Measurements from ENCODE around the gene SLC16A3. TPM values are rescaled to one million over a fixed set of nuclear protein-coding genes. Genes with fewer than 3 reads are reported as not detected.

SLC16A3 gene
- total and polyA plus RNA-seq, 12 donors: 2.7 to 58.6 (median 32.7) TPM

GRCh38 chr17:82275326-82275725 lies 46.5 kb downstream of the SLC16A3 start:
- no peak overlapping the region for H3K27ac ChIP-seq
- peaks cover 21 to 34% of the 10 kb centered on the region in 2 donors for H3K4me1 ChIP-seq (replicated peaks in 1 of 2)
- TF ChIP-seq POLR2A (IDR thresholded peaks at IDR 0.05): no peak
- TF ChIP-seq CTCF (IDR thresholded peaks at IDR 0.05): no peak
- no peaks in the 10 kb centered on the region for H3K27me3 ChIP-seq
- H3K9me3 ChIP-seq (replicated peaks in 1 of 3): no peaks in the 10 kb centered on the region
- peaks cover 0 to 18% of the 10 kb centered on the region in 2 donors for H3K36me3 ChIP-seq (replicated peaks in 1 of 2)
- DNase-seq: no peak
- intact Hi-C loops (cut with DNase I): no loop called here
- 95 to 97% (median 96%) methylated on average over 14 of the region's 14 CpGs for WGBS, 4 donors
- H3K4me3 ChIP-seq: no peak overlapping the region

- intact Hi-C loops (cut with DNase I): no loop called here
- Histone ChIP-seq H3K4me1 (replicated peaks in 1 of 2) (peaks cover 11 to 21% of the 10 kb centered on the region in 2 donors), H3K27ac (no peak overlapping the region), H3K4me3 (no peak overlapping the region), H3K9me3 (replicated peaks in 1 of 3) (no peaks in the 10 kb centered on the region), H3K36me3 (replicated peaks in 1 of 2) (peaks cover 0 to 2% of the 10 kb centered on the region in 2 donors), H3K27me3 (no peaks in the 10 kb centered on the region)
- no peak for TF ChIP-seq CTCF (IDR thresholded peaks at IDR 0.05)
- TF ChIP-seq POLR2A (IDR thresholded peaks at IDR 0.05): no peak
- no peak for DNase-seq
- whole genome bisulfite sequencing, 4 donors: 91 to 98% (median 93%) methylated on average over 5 of the region's 5 CpGs
These were observed 48.1 kb downstream of the SLC16A3 start for GRCh38 chr17:82276938-82277337.

- H3K4me3 ChIP-seq: no peak overlapping the region
- WGBS, 4 donors: 81 to 94% (median 90%) methylated on average over 12 of the region's 12 CpGs
These were observed 49.0 kb downstream of the SLC16A3 start for GRCh38 chr17:82277851-82278250.

GRCh38 chr17:82278308-82278707 lies 49.5 kb downstream of the SLC16A3 start:
- TF ChIP-seq POLR2A (IDR thresholded peaks at IDR 0.05) (no peak), CTCF (IDR thresholded peaks at IDR 0.05) (no peak)
- Histone ChIP-seq H3K4me1 (replicated peaks in 1 of 2) (peaks cover 5 to 23% of the 10 kb centered on the region in 2 donors), H3K36me3 (replicated peaks in 1 of 2) (no peaks in the 10 kb centered on the region), H3K9me3 (replicated peaks in 1 of 3) (no peaks in the 10 kb centered on the region), H3K27ac (no peak overlapping the region), H3K27me3 (no peaks in the 10 kb centered on the region), H3K4me3 (no peak overlapping the region)
- DNase-seq: no peak
- 86 to 91% (median 89%) methylated on average over 9 of the region's 9 CpGs for WGBS, 4 donors
- intact Hi-C loops (cut with DNase I): no loop called here

More at GRCh38 chr17:82277851-82278250, 49.0 kb downstream of the SLC16A3 start:
- TF ChIP-seq CTCF (IDR thresholded peaks at IDR 0.05) (no peak), POLR2A (IDR thresholded peaks at IDR 0.05) (no peak)
- Histone ChIP-seq H3K27ac (no peak overlapping the region), H3K36me3 (replicated peaks in 1 of 2) (no peaks in the 10 kb centered on the region), H3K9me3 (replicated peaks in 1 of 3) (no peaks in the 10 kb centered on the region), H3K27me3 (no peaks in the 10 kb centered on the region), H3K4me1 (replicated peaks in 1 of 2) (peaks cover 5 to 21% of the 10 kb centered on the region in 2 donors)
- intact Hi-C loops (cut with DNase I): no loop called here
- no peak for DNase-seq

Data from adrenal gland (tissue), 12 donors.